Measurements from ENCODE around the gene CTCF. TPM values are rescaled to one million over a fixed set of nuclear protein-coding genes. Genes with fewer than 3 reads are reported as not detected.
"Not testable (repeated sequence)": the region's sequence is repeated elsewhere in the genome, so short reads cannot be mapped to it uniquely, and the experiment has no call there.

Gene CTCF
- total RNA-seq, 1 experiment from 2014 or later: 33.1 TPM

GRCh38 chr16:67533024-67533560, 29.2 kb upstream of the CTCF start:
- TSS peak; percentile 70 for BruUV-seq (replicated peaks)
- Histone ChIP-seq H3K27ac (ENCODE audit: low read length) (no peak overlapping the region), H3K27me3 (ENCODE audit: control insufficient read depth, insufficient read depth, low read length) (no peaks in the 10 kb centered on the region), H3K36me3 (ENCODE audit: control insufficient read depth, insufficient read depth, low read length) (no peaks in the 10 kb centered on the region; the same call in 1 of the 2 replicates), H3K4me3 (ENCODE audit: low read depth in 2 of 2, low read length in 2 of 2) (no peak overlapping the region), H3K4me1 (ENCODE audit: control insufficient read depth, insufficient read depth, low read length) (peaks cover 9% of the 10 kb centered on the region), H3K9me3 (ENCODE audit: control insufficient read depth, insufficient read depth, low read depth, low read length) (no peaks in the 10 kb centered on the region)
- POLR2A ChIA-PET: interaction anchor here (0.5 to 0.7 kb wide), 3 partner anchors 13 to 371 kb away, joined by 3 to 11 read pairs (median 9); no protein-coding TSS in a partner anchor
- no peak for TF ChIP-seq REST (IDR thresholded peaks at IDR 0.05; ENCODE audit: insufficient read depth in 1 of 2, low read depth in 2 of 2, low read length in 1 of 2)
- no peak for TF ChIP-seq POLR2AphosphoS5 (IDR thresholded peaks at IDR 0.05; ENCODE audit: low read depth, low read length)
- no peak for TF ChIP-seq TCF7L2 (IDR thresholded peaks at IDR 0.05; ENCODE audit: low read depth, low read length)
- TF ChIP-seq SIN3A (IDR thresholded peaks at IDR 0.05; ENCODE audit: borderline replicate concordance, insufficient read depth, low read depth, low read length): no peak
- TF ChIP-seq CTCF (IDR thresholded peaks at IDR 0.05): no peak
- in situ Hi-C loops (cut with HindIII; ENCODE audit: low pct_unique_long_range_greater_than_20kb, low sequenced_read_pairs): no loop called here
- intact Hi-C loops (cut with micrococcal nuclease; ENCODE audit: unreplicated experiment): no loop called here
- no peak for DNase-seq (ENCODE audit: low read depth, low spot score)
- ATAC-seq: no peak
- CTCF ChIA-PET: no interaction called here

- H3K27me3 ChIP-seq (ENCODE audit: control insufficient read depth, insufficient read depth, low read length); intact Hi-C loops (cut with micrococcal nuclease; ENCODE audit: unreplicated experiment); H3K4me3 ChIP-seq (ENCODE audit: low read depth in 2 of 2, low read length in 2 of 2); H3K9me3 ChIP-seq (ENCODE audit: control insufficient read depth, insufficient read depth, low read depth, low read length); DNase-seq (ENCODE audit: low read depth, low spot score); CTCF ChIA-PET; BruUV-seq (replicated peaks); H3K36me3 ChIP-seq (ENCODE audit: control insufficient read depth, insufficient read depth, low read length); ATAC-seq; POLR2A ChIA-PET; in situ Hi-C loops (cut with HindIII; ENCODE audit: low pct_unique_long_range_greater_than_20kb, low sequenced_read_pairs); H3K27ac ChIP-seq (ENCODE audit: low read length): not testable (repeated sequence)
- H3K4me1 ChIP-seq (ENCODE audit: control insufficient read depth, insufficient read depth, low read length): peaks cover 13% of the 10 kb centered on the region
Observed at GRCh38 chr16:67533987-67534386, 28.3 kb upstream of the CTCF start.

- in situ Hi-C loops (cut with HindIII; ENCODE audit: low pct_unique_long_range_greater_than_20kb, low sequenced_read_pairs) (no loop called here), intact Hi-C loops (cut with micrococcal nuclease; ENCODE audit: unreplicated experiment) (no loop called here)
- TF ChIP-seq CTCF (IDR thresholded peaks at IDR 0.05) (no peak), REST (IDR thresholded peaks at IDR 0.05; ENCODE audit: insufficient read depth in 1 of 2, low read depth in 2 of 2, low read length in 1 of 2) (no peak), SIN3A (IDR thresholded peaks at IDR 0.05; ENCODE audit: borderline replicate concordance, insufficient read depth, low read depth, low read length) (no peak), POLR2AphosphoS5 (IDR thresholded peaks at IDR 0.05; ENCODE audit: low read depth, low read length) (no peak), TCF7L2 (IDR thresholded peaks at IDR 0.05; ENCODE audit: low read depth, low read length) (no peak)
- no peak overlapping the region for H3K27ac ChIP-seq (ENCODE audit: low read length)
- CTCF ChIA-PET: no interaction called here
- POLR2A ChIA-PET: no interaction called here
- DNase-seq (ENCODE audit: low read depth, low spot score) (no peak), ATAC-seq (no peak)
- no peaks in the 10 kb centered on the region for H3K27me3 ChIP-seq (ENCODE audit: control insufficient read depth, insufficient read depth, low read length)
- peaks cover 16% of the 10 kb centered on the region for H3K4me1 ChIP-seq (ENCODE audit: control insufficient read depth, insufficient read depth, low read length)
- no TSS peak for BruUV-seq (replicated peaks)
- H3K36me3 ChIP-seq (ENCODE audit: control insufficient read depth, insufficient read depth, low read length): no peaks in the 10 kb centered on the region; the same call in 1 of the 2 replicates
- no peaks in the 10 kb centered on the region for H3K9me3 ChIP-seq (ENCODE audit: control insufficient read depth, insufficient read depth, low read depth, low read length)
- H3K4me3 ChIP-seq (ENCODE audit: low read depth in 2 of 2, low read length in 2 of 2): no peak overlapping the region
Observed at GRCh38 chr16:67534431-67534830, 27.9 kb upstream of the CTCF start.

All from Panc1 (cell line).